Jurkat, Clone E6-1 (cell line): ENCODE results near the gene DNAH2.
"Not testable (repeated sequence)": the region's sequence is repeated elsewhere in the genome, so short reads cannot be mapped to it uniquely, and the experiment has no call there.

Experiments used
- DNase-seq: peaks from one replicate; pipeline ENCODE4 v3.0.0-alpha.2; 2011; ENCODE audit warnings: low read depth, low spot score
- H3K4me3 ChIP-seq: 2 replicates; pipeline ENCODE4 v1.5.1; 2011; ENCODE audit warnings: mild to moderate bottlenecking, low read length, control low read depth, moderate library complexity

DNAH2 gene

DNA sequence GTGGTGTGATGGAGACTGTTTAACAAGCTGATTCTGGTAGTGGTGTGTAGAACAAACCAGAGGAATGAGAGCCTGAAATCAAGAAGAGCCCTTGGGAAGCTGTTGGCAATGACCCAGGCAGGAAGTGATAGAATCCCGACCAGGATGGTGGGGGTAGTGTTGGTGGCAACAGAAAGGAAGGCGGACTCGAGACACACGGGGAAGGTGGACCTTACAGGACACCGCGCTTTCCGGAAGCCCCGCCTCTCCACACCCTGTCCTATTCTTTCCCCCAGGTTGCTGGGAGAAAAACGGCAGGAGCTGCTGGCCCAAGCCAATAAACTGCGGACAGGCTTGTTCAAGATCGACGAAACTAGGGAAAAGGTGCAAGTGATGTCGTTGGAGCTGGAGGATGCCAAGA is 86.4 kb downstream of the DNAH2 start:
- no peak for DNase-seq
- H3K4me3 ChIP-seq: no peak overlapping the region

DNA sequence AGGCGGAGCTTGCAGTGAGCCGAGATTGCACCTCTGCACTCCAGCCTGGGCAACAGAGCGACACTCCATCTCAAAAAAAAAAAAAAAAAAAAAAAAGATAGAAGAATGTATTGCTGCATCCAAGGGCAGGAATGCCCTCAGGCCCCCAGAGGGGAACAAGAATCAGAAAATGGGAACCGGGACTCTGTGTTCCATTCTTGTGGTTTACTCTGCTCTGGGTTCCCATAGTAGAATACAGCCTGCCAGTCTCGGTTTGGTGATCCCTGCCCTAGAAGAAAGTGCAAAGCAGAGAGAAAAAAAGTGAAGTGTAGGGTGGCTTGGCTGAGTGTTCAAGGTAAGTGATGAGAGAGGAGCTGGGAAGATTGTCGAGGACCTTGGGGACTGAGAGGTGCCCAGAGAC is 89.0 kb downstream of the DNAH2 start:
- no peak for DNase-seq
- H3K4me3 ChIP-seq: no peak overlapping the region

DNA sequence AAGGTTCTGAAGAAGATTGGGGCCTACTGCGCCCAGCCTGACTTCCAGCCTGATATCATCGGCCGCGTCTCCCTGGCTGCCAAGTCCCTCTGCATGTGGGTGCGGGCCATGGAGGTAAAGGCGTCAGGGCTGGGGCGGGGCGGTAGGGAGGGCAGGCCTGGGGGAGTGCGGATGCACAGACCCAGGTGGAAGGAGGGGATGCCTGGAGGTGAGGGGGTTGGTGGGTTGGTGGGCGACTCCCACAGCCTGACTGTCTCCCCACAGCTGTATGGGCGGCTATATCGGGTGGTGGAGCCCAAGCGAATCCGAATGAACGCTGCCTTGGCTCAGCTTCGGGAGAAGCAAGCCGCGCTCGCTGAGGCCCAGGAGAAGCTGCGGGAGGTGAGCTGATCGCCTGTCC is 89.7 kb downstream of the DNAH2 start:
- H3K4me3 ChIP-seq: no peak overlapping the region
- no peak for DNase-seq

DNA sequence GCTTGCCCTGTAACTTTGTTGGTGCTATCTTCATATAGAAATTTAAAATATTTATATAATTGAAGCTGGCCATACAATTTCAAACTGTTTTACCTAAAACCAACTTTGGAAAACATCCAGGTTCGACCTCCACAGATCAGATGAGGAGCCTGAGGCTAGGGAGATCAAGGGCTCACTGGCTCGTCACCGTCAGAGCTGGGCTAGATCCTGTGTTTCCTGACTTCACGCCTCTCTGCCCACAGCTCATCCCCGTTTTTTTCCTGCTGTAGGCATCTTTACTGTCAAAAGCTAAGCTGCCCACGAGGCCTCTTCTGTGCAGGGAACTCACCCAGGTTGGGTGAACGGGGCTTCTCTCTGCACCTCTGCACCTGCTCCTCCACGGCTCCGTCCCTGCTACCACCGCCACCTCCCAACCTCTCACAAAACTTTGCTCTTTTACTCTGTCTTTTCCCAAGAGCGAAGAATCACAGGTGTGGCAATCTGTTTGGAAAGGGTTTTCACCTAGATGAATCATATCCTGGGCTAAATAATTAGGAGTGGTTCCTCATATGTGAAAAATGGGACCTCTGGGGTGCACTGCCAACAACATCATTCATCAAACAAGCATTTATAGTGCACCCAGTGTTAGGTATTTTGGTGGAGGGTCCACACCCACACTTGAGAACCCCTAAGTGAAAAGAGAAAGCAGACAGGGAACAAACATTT is 91.7 kb downstream of the DNAH2 start:
- no peak for DNase-seq

DNA sequence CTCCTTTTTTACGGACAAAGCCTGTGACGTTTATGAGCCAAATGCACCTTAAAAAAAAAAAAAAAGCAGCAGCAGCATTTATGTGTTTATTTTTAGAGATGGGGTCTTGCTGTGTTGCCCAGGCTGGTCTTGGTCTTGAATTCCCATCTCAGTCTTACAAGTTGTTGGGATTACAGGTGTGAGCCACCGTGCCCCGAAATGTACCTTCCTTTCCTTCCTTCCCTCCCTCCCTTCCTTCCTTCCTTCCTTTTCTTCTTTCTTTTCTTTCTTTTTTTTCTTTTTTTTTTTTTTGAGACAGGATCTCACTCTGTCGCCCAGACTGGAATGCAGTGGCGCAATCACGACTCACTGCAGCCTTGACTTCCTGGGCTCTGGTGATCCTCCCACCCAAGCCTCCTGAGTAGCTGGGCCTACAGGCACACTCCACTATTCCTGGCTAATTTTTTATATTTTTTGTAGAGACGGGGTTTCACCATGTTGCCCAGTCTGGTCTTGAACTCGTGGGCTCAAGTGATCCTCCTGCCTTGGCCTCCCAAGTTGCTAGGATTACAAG is 92.3 kb downstream of the DNAH2 start:
- H3K4me3 ChIP-seq, DNase-seq: not testable (repeated sequence)

More for the DNA sequence above, 91.7 kb downstream of the DNAH2 start:
- H3K4me3 ChIP-seq: no peak overlapping the region

DNA sequence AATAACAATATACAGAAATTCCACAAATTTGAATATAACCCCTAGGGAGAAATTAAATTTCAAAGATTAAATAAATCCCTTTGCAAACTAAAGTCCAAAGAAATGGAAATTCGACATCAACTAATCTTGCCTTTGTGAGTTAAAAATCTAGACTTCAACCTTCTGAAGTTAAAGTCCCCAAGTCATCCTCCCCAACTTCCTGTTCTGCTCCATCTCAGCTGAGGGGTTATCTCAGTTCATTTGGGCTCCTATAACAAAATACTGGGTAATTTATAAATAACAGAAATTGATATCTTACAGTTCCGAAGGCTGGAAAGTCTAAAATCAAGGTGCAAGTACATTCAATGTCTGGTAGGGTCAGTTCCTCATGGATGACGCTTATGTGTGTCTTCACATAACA is 93.7 kb downstream of the DNAH2 start:
- no peak overlapping the region for H3K4me3 ChIP-seq
- no peak for DNase-seq

DNA sequence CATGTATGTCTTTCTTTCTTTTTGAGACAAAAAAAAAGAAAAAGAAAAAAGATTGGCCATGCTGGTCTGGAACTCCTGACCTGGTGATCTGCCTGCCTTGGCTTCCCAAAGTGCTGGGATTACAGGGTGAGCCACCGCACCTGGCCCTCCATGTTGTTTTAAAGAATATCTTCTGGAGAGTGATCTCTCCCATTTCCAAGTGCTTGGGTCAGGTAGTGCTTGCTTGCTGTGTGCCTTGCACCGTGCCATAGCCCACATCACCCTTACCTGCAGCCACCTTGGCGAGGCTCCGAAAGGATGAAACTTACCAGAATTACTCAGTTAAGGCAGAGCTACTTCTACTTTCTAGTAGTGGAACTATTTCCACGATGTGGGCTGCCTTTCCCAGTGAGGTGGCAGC is 97.4 kb downstream of the DNAH2 start:
- no peak for DNase-seq

DNA sequence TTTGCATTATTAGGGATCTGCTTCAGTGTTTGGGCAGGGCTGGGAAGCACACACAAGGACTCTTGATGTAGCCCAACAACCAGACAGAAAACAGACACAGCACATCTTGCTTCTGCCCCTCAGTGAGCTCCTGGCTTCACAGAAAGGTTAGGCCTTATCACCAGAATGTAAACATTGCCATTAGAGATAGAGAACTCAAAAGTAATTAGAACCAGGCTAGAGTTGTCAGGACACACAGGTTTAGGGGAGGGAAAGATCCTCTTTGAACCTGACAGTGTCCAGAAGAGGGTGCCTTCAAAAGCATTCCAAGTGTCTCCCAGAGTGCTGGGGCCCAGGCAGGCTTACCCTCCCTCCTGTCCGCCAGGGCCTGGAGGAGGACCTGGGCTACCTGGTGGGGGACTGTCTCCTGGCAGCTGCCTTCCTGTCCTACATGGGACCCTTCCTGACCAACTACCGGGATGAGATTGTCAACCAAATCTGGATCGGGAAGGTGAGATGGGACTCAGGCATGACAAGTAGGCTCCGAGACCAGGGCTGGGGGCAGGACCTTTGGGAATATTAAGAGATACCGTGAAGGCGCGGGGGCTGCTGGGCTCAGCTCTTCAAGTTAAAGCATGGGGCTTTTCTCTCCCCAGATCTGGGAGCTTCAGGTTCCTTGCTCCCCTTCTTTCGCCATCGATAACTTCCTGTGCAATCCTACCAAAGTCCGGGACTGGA is 99.5 kb downstream of the DNAH2 start:
- H3K4me3 ChIP-seq: no peak overlapping the region
- no peak for DNase-seq

More for the DNA sequence above, 97.4 kb downstream of the DNAH2 start:
- H3K4me3 ChIP-seq: no peak overlapping the region

DNA sequence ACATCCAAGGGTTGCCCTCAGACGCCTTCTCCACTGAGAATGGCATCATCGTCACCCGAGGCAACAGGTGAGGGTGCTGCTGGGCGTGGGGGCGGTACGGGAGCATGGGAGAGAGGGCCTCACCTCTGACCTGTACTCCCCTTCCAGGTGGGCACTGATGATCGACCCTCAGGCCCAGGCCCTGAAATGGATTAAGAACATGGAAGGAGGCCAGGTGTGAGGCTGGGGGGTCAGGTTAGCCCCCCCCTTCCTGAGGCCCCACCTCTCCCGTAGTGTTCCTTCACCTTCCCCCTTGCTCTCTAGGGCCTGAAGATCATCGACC is 100.1 kb downstream of the DNAH2 start:
- DNase-seq: no peak
- H3K4me3 ChIP-seq: no peak overlapping the region

DNA sequence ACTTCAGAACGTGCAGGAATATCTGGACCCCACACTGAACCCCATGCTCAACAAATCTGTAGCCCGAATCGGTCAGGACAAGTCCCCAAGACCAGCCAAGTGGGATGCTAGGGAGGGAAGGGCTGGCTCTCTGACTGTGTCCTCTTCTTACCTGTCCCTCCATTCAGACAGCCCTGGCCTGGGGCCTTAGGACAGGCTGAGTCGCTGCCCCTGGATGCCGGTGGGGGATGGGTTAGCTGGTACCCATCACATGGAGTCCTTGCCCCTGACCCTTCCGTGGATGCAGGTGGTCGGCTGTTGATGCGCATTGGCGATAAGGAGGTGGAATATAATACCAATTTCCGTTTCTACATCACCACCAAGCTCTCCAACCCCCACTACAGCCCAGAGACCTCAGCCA is 100.5 kb downstream of the DNAH2 start:
- no peak overlapping the region for H3K4me3 ChIP-seq
- DNase-seq: no peak

DNA sequence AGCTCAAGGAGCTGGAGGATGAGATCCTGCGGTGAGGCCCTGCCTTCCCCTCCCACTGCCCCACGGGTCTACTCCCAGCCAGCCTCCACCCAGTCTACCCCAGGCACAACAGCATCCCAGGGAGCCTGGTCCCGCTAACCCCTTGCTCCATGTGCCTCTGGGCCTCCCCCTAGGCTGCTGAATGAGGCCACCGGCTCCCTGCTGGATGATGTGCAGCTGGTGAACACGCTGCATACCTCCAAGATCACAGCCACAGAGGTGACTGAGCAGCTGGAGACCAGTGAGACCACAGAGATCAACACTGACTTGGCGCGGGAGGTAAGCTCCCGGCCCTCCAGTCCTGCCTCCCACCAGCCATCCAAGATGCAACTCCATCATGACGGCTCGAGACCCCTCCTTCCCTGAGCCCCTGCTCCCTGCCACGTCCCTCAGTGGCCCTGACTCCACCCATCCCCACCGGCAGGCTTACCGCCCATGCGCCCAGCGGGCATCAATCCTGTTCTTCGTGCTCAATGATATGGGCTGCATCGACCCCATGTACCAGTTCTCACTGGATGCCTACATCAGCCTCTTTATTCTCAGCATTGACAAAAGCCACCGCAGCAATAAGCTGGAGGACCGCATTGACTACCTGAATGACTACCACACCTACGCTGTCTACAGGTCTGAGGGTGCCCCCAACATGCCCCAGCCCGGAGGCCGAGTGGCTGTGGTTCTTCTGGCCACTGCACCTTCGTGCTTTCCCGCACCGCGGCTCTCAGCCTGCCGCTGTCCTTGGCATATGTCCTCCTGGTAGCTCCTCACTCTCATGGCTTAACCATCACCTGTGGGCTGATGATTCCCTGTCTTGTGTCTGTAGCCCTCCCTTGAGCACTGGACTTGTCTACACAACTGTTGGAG is 101.5 kb downstream of the DNAH2 start:
- no peak for DNase-seq
- H3K4me3 ChIP-seq: no peak overlapping the region

DNA sequence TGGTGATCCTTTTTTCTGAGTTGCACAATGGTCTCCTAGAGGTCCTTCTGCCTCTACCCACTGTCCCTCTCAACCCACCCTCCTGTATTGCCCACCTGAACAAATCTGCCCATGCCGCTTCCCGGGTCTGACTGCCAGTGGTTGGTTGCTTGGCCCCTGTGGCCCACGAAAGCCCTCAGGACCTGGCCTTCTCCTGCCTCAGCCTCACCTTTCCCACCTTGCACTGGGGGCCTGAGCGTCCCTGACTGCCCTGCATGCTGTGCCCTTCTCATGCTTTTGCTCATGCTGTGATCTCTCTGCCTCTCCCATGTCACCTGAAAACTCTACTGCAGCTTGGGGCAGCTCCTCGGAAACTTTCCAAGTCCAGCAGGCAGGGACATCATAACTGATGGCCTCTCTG is 102.7 kb downstream of the DNAH2 start:
- H3K4me3 ChIP-seq: no peak overlapping the region
- DNase-seq: no peak

DNA sequence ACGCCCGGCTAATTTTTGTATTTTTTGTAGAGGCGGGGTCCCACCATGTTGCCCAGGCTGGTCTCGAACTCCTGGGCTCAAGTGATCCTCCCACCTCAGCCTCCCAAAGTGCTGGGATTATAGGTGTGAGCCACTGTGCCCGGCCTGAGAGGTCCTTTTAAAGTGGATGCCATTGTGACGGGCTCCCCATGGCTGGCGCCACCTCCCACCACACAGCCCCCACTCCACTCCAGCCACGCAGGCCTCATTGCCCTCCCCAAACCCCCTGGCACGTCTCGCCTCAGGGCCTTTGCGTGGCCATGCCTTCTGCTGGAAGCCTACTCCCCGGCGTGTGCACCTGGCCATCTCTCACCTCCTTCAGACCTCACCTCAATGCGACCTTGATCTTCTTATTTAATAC is 104.6 kb downstream of the DNAH2 start:
- no peak overlapping the region for H3K4me3 ChIP-seq
- no peak for DNase-seq

DNA sequence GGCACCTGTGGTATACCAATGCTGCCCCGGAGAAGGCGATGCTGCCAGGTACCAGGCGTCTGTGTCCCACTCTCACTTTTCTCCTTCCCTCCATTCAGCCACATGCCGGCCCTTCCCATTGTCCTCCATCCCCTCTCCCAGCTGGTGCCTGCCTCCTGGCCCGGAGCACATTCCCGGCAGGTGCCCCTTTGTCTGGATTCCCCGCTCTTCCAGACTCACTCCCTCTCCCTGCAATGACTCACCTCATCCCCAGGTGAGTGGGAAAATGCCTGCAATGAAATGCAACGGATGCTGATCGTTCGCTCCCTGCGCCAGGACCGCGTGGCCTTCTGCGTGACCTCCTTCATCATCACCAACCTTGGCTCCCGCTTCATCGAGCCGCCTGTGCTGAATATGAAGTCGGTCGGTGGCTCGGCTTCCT is 106.0 kb downstream of the DNAH2 start:
- DNase-seq: no peak

DNA sequence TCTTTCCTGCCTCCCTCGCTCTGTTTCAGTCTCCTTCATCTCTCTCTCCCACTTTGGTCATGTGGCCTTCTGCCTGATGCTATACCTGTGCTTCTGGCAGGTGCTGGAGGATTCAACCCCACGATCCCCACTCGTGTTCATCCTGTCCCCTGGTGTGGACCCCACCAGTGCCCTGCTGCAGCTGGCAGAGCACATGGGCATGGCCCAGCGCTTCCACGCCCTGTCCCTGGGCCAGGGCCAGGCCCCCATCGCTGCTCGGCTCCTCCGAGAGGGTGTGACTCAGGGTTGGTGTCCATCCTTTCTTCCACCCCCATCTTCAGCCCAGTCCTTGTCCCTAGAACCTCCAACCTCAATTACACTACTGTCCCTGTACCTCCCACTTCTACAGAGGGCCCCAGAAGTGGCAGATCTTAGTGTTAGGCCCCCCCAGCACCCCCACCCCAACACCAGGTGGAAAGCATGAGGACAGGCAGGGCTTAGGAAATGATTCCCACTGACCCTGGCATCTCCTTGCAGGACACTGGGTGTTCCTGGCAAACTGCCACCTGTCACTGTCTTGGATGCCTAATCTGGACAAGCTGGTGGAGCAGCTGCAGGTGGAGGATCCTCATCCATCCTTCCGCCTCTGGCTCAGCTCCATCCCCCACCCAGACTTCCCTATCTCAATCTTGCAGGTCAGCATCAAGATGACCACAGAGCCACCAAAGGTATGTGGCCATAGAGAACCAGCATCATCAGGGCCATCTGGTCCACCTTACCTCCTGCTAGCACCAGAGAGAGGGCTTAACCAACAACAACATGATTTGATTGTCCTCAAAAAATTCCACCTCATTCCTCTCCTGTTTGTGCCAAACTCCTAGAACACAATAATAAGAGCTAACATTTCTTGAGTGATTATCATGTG is 106.7 kb downstream of the DNAH2 start:
- H3K4me3 ChIP-seq: no peak overlapping the region

More for the DNA sequence above, 106.0 kb downstream of the DNAH2 start:
- no peak overlapping the region for H3K4me3 ChIP-seq

DNA sequence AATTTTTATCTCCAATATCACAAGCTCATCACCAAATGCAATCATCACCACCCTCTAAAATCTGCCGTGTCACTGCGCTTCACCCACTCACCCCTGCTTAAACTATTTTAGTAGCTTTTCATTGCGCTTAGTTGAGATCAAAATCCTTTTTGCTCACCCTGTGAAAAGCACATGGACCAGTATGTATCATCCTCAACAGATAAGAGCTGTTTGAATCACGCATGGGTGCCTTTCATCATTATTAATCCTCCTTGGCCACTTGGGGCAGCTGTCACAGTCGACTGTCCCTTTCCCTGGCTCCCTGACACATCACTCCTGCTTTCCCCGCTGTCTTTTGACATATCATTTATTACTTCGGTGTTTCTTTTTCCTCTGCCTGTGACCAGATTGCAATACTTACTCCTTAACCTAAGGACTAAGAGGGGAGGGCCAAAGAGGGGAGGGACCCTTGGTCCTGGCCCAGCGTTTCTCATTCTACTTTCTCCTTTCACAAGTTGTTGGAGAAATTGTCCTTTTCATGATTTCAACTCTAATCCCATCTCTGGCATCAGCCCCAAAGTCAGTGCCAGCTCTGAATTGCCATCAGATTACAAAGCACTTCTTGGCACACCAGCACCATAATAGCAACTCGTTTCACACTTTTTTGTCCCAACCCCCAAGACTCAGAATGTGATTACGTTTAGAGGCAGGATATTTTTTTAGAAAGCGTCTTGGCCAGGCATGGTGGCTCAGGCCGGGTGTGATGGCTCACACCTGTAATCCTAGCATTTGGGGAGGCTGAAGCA is 107.9 kb downstream of the DNAH2 start:
- no peak for DNase-seq
- H3K4me3 ChIP-seq: no peak overlapping the region

More for the DNA sequence above, 106.7 kb downstream of the DNAH2 start:
- no peak for DNase-seq

DNA sequence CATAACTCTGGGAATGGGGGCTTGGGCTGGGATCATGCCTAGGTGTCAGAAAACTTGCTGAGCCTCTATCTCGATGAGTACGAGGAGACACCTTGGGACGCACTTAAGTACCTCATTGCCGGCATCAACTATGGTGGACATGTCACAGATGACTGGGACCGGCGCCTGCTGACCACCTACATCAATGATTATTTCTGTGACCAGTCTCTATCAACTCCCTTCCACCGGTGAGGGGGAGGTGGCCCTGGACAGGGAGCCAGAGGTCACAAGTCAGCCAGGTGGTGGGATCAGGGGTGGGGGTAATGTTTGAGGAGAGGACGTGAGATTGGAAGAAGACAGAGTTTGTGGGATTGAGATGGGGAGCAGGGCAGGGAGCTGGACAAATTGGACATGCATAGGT is 113.1 kb downstream of the DNAH2 start:
- DNase-seq: no peak
- no peak overlapping the region for H3K4me3 ChIP-seq

DNA sequence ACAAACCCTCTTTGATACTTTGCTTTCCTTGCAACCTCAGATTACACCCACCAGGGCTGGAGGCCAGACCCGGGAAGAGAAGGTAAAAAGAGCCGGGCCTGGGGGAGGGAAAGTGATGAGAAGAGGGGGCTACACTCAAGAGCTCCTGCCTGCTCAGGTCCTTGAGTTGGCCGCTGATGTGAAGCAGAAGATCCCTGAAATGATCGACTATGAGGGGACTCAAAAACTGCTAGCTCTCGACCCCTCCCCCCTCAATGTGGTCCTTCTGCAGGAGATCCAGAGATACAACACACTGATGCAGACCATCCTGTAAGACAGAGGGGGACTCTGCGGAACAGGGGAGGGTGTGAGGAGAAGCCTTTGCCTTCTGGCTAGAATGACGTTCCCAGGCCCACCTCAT is 113.7 kb downstream of the DNAH2 start:
- no peak for DNase-seq

More for the DNA sequence above, 113.7 kb downstream of the DNAH2 start:
- H3K4me3 ChIP-seq: no peak overlapping the region
